OCI-LY3 (cell line): ENCODE measurements around the gene P2RY6.

Source experiments
- CTCF ChIP-seq: fragments of 200-600, 300-600 bp; sonication (generic); IDR thresholded peaks from 2 replicates; pipeline ENCODE4 v1.5.1; 2014; ENCODE audit warnings: antibody characterized with exemption, low read length, low read depth
- EZH2phosphoT487 ChIP-seq: fragments of 200-600 bp; shearing (Covaris generic); IDR thresholded peaks from 2 replicates; pipeline ENCODE4 v1.6.1; 2018; ENCODE audit warnings: antibody characterized with exemption, mixed run types, low read depth

GRCh38 chr11:73308003-73308960, 36.1 kb downstream of the P2RY6 start, which contains the start of gene ARHGEF17:
- no peak for TF ChIP-seq CTCF
- TF ChIP-seq EZH2phosphoT487, result no peak
